Activated T-cell treated with anti-CD3 and anti-CD28 coated beads, Interleukin-2, amount 50 U/mL, for 48 hours (primary cell): ENCODE data around the gene ZNF205.
"Not testable (repeated sequence)": the region's sequence is repeated elsewhere in the genome, so short reads cannot be mapped to it uniquely, and the experiment has no call there.

Source experiments
- DNase-seq, 2 experiments: peaks; one replicate each; pipeline ENCODE4 v3.0.0-alpha.2; 2020

Gene ZNF205

GRCh38 chr16:3150346-3151218, 38.2 kb downstream of the ZNF205 start:
- peak; percentile 100 for DNase-seq

GRCh38 chr16:3152027-3152276, 39.6 kb downstream of the ZNF205 start:
- peak in 1 of 2 experiments; percentile 41 for DNase-seq

- peak; percentile 97 to 98 for DNase-seq
These were observed 40.0 kb downstream of the ZNF205 start for GRCh38 chr16:3152277-3152990.

DNA sequence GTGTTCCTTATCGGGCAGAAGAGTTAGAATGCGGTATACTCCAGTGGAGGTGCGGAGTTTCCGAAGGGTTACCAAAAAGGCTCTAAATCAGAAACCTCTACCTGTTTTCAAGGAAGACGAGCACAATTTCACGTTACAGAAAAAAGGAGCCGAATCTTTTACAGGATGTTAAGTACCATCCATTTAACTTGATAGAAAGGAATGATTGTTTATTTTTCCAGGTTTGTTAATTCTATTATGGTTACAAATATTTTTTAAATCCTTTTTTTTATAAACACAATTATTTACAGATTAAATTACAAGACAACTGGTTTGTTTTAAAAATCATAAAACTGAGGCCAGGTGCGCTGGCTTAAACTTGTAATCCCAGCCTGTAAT, 40.6 kb downstream of the ZNF205 start:
- no peak for DNase-seq

DNA sequence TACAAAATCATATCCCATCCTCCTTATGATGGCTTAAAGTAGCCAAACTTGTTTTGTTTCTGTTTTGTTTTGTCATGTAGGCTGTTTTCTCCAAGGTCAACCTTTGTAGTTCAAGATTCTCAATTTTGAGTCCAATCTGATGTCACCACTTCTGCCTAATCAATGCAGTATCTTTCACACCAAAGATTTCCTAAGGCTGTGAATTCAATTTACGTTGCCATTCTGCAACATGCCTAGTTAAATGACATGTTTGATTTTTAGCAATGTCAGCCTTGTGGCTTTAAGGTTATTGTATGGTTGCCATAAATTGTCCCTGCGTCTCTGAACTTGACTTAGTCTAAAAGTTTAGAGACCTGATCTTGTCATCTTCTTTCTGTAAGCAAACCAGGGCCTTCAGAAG, 42.8 kb downstream of the ZNF205 start:
- DNase-seq = no peak

- DNase-seq = no peak
These were observed 43.6 kb downstream of the ZNF205 start for GRCh38 chr16:3155972-3156371.

DNA sequence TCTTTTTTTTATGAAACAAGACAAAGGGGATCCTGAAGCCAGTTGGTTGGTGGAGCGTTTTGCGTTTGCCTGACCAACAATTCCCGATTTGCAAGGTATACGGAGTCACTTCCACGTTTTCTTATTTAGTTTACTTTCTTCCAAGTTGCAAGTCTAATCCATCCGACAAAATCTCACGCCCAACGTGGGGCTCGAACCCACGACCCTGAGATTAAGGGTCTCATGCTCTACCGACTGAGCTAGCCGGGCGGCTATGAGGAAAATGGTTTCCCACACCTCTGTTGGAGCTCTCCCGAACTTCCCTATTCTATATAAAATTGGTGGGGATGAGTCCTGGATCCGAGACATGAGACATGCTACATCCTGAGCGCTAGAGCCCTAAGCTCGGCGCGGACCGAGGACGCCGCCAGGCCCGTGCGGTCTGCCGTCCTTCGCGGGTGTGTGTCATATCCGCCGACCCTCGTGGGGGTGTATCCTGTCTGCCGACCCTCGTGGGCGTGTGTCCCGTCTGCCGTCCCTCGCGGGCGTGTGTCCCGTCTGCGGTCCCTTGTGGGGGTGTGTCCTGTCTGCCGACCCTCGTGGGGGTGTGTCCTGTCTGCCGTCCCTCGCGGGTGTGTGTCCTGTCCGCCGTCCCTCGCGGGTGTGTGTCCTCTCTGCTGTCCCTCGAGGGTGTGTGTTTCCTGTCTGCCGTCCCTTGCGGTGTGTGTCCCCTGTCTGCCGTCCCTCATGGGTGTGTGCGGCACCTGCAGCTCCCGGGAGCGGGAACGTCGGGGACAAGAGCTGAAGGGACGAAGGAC, 45.0 kb downstream of the ZNF205 start:
- peak; percentile 82 to 88 for DNase-seq

- peak; percentile 37 to 43 for DNase-seq
These were observed 45.7 kb downstream of the ZNF205 start for GRCh38 chr16:3158026-3158509.

DNA sequence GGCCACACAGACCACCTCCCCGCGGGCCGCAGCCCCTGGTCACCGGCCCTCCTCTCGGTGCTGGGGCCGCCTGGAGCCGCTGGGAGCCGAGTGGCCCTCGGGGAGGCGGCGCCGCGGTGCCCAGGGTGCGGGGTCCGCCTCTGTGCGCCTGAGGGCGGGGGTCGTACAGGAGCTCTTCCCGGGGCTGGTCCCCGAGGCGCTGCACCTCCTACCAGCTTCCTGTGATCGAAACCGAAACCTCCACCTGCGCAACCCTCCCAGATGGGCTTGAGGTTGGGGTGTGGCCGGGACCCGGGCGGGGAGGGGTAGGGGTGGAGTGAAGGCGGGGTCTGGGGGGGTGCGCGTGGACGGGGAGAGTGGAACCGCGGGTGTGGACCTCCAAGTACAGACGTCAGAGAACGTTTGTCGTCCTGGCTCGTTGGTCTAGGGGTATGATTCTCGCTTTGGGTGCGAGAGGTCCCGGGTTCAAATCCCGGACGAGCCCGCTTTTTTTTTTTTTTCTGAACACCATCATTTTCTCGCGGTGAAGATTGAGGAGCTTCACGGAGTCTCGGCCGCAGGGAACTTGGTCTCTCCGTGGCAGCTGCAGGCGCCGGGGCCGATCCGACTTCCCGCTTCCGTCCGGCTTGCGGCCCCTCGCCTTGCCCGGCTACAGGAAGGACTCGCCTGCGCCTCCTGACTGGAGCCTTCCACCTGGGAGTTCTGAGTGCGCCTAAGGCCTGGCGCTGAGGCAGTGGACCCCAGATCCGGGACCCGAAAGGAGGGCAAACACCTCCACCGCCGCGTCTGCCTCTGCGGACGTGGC, 46.3 kb downstream of the ZNF205 start:
- peak; percentile 91 to 94 for DNase-seq

DNA sequence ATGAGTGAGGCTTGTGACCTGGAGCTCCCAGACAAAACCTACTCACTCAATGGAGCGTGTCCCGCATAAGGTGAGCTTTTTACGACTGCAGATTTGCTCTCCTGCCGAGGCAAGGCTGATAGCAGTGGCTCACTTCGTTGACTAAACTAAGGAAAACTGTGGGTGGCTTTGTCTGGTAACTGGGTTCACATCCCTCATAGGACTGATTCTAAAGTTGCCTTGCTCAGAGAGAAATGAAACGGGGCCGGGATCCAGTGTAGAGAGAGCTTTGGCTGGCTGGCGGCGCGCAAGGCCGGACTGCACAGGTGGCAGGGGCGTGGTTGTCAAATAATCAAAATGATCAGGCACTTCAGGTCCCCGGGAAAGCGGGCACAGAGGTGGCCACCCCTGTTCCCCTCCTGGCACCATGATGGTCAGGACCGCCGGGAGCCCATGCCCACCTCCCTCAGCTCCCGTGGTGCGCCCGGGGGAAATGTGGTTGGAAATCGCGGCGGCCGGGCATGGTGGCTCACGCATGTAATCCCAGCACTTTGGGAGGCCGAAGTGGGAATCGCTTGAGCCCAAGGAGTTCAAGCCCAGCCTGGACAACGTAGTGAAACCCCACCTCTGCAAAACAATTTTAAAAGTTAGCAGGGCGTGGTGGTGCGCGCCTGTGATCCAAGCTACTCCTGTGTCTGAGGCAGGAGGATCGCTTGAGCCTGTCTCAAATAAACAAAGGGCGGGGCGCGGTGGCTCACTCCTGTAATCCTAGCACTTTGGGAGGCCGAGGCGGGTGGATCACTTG, 49.0 kb downstream of the ZNF205 start:
- DNase-seq = no peak

GRCh38 chr16:3164121-3164991, 52.0 kb downstream of the ZNF205 start:
- DNase-seq = no peak

DNA sequence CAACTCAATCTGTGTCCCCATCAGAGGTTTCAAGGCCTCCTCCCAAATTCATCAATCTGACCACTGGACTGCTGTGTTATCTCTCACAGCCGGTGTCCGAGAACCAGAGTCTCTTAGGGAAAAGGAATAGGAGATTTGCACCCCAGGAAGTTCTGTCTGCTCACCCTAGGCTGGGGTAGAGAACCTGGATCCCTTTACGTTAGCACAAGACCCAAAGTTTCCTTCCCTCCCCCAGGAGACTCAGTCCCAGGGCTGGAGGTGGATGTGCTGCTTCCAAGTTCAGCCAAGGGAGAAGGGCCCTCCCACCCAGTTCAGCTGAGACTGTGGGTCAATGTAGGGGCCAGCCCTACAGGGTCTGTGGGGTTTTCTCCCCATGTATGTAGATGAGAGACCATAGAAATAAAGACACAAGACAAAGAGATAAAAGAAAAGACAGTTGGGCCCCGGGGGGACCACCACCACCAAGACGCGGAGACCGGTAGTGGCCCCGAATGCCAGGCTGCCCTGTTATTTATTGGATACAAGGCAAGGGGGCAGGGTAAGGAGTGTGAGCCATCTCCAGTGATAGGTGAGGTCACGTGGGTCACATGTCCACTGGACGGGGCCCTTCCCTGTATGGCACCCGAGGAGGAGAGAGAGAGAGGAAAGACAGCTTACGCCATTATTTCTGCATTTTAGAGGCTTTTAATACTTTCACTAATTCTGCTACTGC, 52.9 kb downstream of the ZNF205 start:
- DNase-seq = no peak

DNA sequence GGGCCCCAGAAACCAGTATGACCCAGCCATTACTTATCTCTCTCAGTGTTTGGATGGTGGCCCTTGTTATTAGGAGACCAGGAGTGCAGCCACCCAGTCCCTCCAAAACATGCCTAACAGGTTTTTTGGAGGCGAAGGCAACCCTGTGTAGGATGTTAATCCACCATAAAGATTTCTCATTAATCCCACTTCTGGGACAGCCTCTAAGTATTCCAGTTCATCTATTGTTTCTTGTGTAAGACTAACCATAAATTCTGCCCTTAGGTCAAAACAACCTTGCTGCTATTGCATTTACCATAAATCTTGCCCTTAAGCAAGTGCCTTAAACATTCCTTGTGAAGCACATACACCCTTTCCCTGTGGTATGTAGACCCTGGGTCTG, 54.1 kb downstream of the ZNF205 start:
- DNase-seq = no peak

- not testable (repeated sequence) for DNase-seq
These were observed 56.3 kb downstream of the ZNF205 start for GRCh38 chr16:3168729-3169128.
